IMR-90 (cell line): ENCODE data around the gene FRMD4B. TPM values are rescaled to one million over a fixed set of nuclear protein-coding genes. Genes with fewer than 3 reads are reported as not detected.
"Not testable (repeated sequence)": the region's sequence is repeated elsewhere in the genome, so short reads cannot be mapped to it uniquely, and the experiment has no call there.

ENCODE experiments used
- ATAC-seq: fragments of 200-7000 bp; cut with Tn5 transposase; 2 replicates; pipeline ENCODE4 v1.9.1; 2020; ENCODE audit warnings: low read depth, mild to moderate bottlenecking, moderate library complexity
- BruUV-seq: library from RNA; stranded (reverse); fragments of 400-500 nt; replicated peaks from 2 replicates; lab custom pipeline; 2021; lab: Mats Ljungman, UMichigan
- CTCF ChIA-PET: fragments of 300-600 bp; formaldehyde crosslinking; extraction: SDS; loops from one replicate; lab custom pipeline; 2021; ENCODE audit warnings: antibody characterized with exemption; lab: Yijun Ruan, JAX
- POLR2A ChIA-PET: fragments of 300-600 bp; sonication (Branson Sonifier 250); formaldehyde crosslinking; loops from one replicate; lab custom pipeline; 2022; ENCODE audit warnings: antibody characterized with exemption; ENCODE audit not compliant: unreplicated experiment; lab: Charles Lee
- DNase-seq: peaks from one replicate; pipeline ENCODE4 v3.0.0; 2013
- H2AFZ ChIP-seq: replicated peaks from 2 replicates; pipeline ENCODE3; 2013; ENCODE audit warnings: low read length, mild to moderate bottlenecking; ENCODE audit not compliant: poor library complexity
- H2AK5ac ChIP-seq: 2 replicates; pipeline ENCODE4 v1.6.1; 2013; ENCODE audit warnings: low read depth, low read length, inconsistent platforms
- H2AK9ac ChIP-seq: replicated peaks from 2 replicates; pipeline ENCODE3; 2013; ENCODE audit warnings: mild to moderate bottlenecking, low read depth, low read length, moderate library complexity; ENCODE audit not compliant: poor library complexity
- H2BK120ac ChIP-seq: 2 replicates; pipeline ENCODE4 v1.6.1; 2013; ENCODE audit warnings: low read depth, low read length, inconsistent platforms
- H2BK15ac ChIP-seq: 3 replicates; pipeline ENCODE4 v1.6.1; 2013; ENCODE audit warnings: low read depth, low read length, inconsistent platforms
- H2BK20ac ChIP-seq: 2 replicates; pipeline ENCODE4 v1.6.1; 2013; ENCODE audit warnings: low read depth, mild to moderate bottlenecking, inconsistent platforms, low read length, moderate library complexity
- H2BK5ac ChIP-seq: 2 replicates; pipeline ENCODE4 v1.6.1; 2013; ENCODE audit warnings: mild to moderate bottlenecking, low read depth, low read length, inconsistent platforms; ENCODE audit not compliant: poor library complexity, severe bottlenecking
- H3K14ac ChIP-seq: replicated peaks from 2 replicates; pipeline ENCODE4 v1.6.1; 2013; ENCODE audit warnings: low read depth, low read length, inconsistent platforms
- H3K18ac ChIP-seq: 2 replicates; pipeline ENCODE4 v1.6.1; 2013; ENCODE audit warnings: low read depth, low read length, control low read depth
- H3K23ac ChIP-seq: 2 replicates; pipeline ENCODE4 v1.6.1; 2013; ENCODE audit warnings: low read depth, low read length, inconsistent platforms
- H3K27ac ChIP-seq: 2 replicates; pipeline ENCODE4 v1.5.1; 2013; ENCODE audit warnings: mild to moderate bottlenecking, control low read depth, low read length; ENCODE audit not compliant: insufficient read depth
- H3K27me3 ChIP-seq: 2 replicates; pipeline ENCODE4 v1.6.1; 2013; ENCODE audit warnings: low read length; ENCODE audit not compliant: control insufficient read depth, insufficient read depth
- H3K36me3 ChIP-seq: 2 replicates; pipeline ENCODE4 v1.6.1; 2013; ENCODE audit warnings: low read length, mixed read lengths; ENCODE audit not compliant: control insufficient read depth, insufficient read depth
- H3K4ac ChIP-seq: 2 replicates; pipeline ENCODE4 v1.6.1; 2013; ENCODE audit warnings: low read depth, low read length, inconsistent platforms
- H3K4me1 ChIP-seq: 2 replicates; pipeline ENCODE4 v1.6.1; 2013; ENCODE audit warnings: low read length, mixed read lengths; ENCODE audit not compliant: control insufficient read depth, insufficient read depth
- H3K4me2 ChIP-seq: 2 replicates; pipeline ENCODE4 v1.6.1; 2013; ENCODE audit warnings: low read depth, mild to moderate bottlenecking, control low read depth, low read length, moderate library complexity
- H3K4me3 ChIP-seq: 2 replicates; pipeline ENCODE4 v1.5.1; 2013; ENCODE audit warnings: low read depth, mild to moderate bottlenecking, control low read depth, low read length, moderate library complexity; ENCODE audit not compliant: insufficient read depth
- H3K56ac ChIP-seq: 2 replicates; pipeline ENCODE4 v1.6.1; 2013; ENCODE audit warnings: low read length, inconsistent platforms; ENCODE audit not compliant: insufficient read depth; ENCODE audit errors: extremely low read depth
- H3K79me1 ChIP-seq, 2 experiments: 2 replicates each; pipeline ENCODE4 v1.6.1; 2013; ENCODE audit warnings: low read length in 2 of 2, inconsistent platforms in 1 of 2, low read depth in 1 of 2
- H3K9ac ChIP-seq: 2 replicates; pipeline ENCODE4 v1.6.1; 2013; ENCODE audit warnings: low read depth, low read length, control low read depth
- H3K9me1 ChIP-seq: 2 replicates; pipeline ENCODE4 v1.6.1; 2013; ENCODE audit warnings: low read length, inconsistent platforms; ENCODE audit not compliant: insufficient read depth
- H3K9me3 ChIP-seq: 2 replicates; pipeline ENCODE4 v1.6.1; 2013; ENCODE audit warnings: low read length; ENCODE audit not compliant: control insufficient read depth, insufficient read depth
- H4K20me1 ChIP-seq: 2 replicates; pipeline ENCODE4 v1.6.1; 2013; ENCODE audit warnings: low read length, inconsistent platforms; ENCODE audit not compliant: insufficient read depth
- H4K5ac ChIP-seq: 2 replicates; pipeline ENCODE4 v1.6.1; 2013; ENCODE audit warnings: mild to moderate bottlenecking, low read depth, low read length, control low read depth
- H4K8ac ChIP-seq, 2 experiments: 2 replicates each; pipeline ENCODE4 v1.6.1; 2013; ENCODE audit warnings: low read depth in 2 of 2, low read length in 2 of 2, control low read depth in 1 of 2, inconsistent platforms in 1 of 2
- H4K91ac ChIP-seq: 2 replicates; pipeline ENCODE4 v1.6.1; 2013; ENCODE audit warnings: low read depth, low read length, inconsistent platforms; ENCODE audit not compliant: insufficient read depth
- WGBS, 2 experiments: methylation state at CpG; one replicate each; pipeline versions ENCODE4 v1.1.5 to v1.1.7; 2013; ENCODE audit warnings: missing lambda C conversion rate in 2 of 2; ENCODE audit not compliant: insufficient read length in 1 of 2; ENCODE audit errors: extremely low coverage in 2 of 2; 5-methylcytosine and 5-hydroxymethylcytosine counted together
- dilution Hi-C: fragments of 300-500 bp; cut with HindIII; formaldehyde crosslinking; loops from one replicate; pipeline ENCODE4 v1.14.3; 2018; ENCODE audit warnings: low sequenced_read_pairs; ENCODE audit not compliant: unreplicated experiment
- in situ Hi-C: fragments of 300-500 bp; cut with MboI; formaldehyde crosslinking; loops from 3 replicates; pipeline ENCODE4 v1.14.3; 2019; ENCODE audit warnings: low sequenced_read_pairs, inconsistent platforms, mixed read lengths
- intact Hi-C: fragments of 100-400 bp; cut with micrococcal nuclease; formaldehyde crosslinking; loops from 2 replicates; pipeline ENCODE4 v1.10.0; 2022
- polyA plus RNA-seq, 3 experiments: library from polyadenylated mRNA; depleted of rRNA; stranded (reverse); fragments of >200 nt; gene quantifications; 2 replicates each; pipeline ENCODE4 v1.2.3, GENCODE V29; 2012; ENCODE audit warnings: low replicate concordance in 1 of 3
- total RNA-seq: library from RNA; depleted of rRNA; stranded (reverse); fragments of >200 nt; gene quantifications from 2 replicates; pipeline ENCODE4 v1.2.3, GENCODE V29; 2012

The FRMD4B gene
- total and polyA plus RNA-seq, 2 of the 4 experiments (the other 2 are of a cell fraction), result 0.14 to 0.36 TPM

DNA sequence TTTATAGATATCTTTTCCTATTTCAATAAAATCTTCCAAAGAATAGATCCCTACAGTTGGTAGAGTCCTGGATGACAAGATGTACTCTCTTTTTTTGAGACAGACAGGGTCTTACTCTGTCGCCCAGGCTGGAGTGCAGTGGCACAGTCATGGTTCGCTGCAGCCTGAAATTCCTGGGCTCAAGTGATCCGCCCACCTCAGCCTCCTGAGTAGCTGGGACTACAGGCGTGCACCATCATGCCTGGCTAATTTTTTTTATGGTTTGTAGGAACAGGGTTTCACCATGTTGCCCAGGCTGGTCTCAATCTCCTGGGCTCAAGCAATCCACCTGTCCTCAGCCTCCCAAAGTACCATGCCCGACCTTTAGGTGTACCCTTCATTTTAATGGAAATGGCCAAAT is 109.7 kb downstream of the FRMD4B start:
- DNase-seq, H3K4ac ChIP-seq, H4K20me1 ChIP-seq, H4K91ac ChIP-seq, H2BK5ac ChIP-seq, H3K36me3 ChIP-seq, H2AK9ac ChIP-seq, H4K8ac ChIP-seq, H3K14ac ChIP-seq, H4K5ac ChIP-seq, ATAC-seq, H2AK5ac ChIP-seq, dilution Hi-C loops, H3K23ac ChIP-seq, H2BK20ac ChIP-seq, H3K18ac ChIP-seq, H3K9me1 ChIP-seq, H3K4me3 ChIP-seq, H3K9ac ChIP-seq, H3K27ac ChIP-seq, intact Hi-C loops, H2BK120ac ChIP-seq, H3K9me3 ChIP-seq, H3K4me2 ChIP-seq, H3K27me3 ChIP-seq, H3K56ac ChIP-seq, H3K4me1 ChIP-seq, H2BK15ac ChIP-seq, H3K79me1 ChIP-seq, CTCF ChIA-PET, BruUV-seq, H2AFZ ChIP-seq, in situ Hi-C loops: not testable (repeated sequence)
- POLR2A ChIA-PET, result interaction anchor here (1.1 kb wide), 1 partner anchor 10 kb away, joined by 5 read pairs; no protein-coding TSS in a partner anchor
- WGBS, 2 experiments, result 71% methylated on average over 1 of the region's 5 CpGs; no CpG with 5 or more reads in 1 of the 2 experiments
